ENCODE results near the gene SH2D3C.
"Not testable (repeated sequence)": the region's sequence is repeated elsewhere in the genome, so short reads cannot be mapped to it uniquely, and the experiment has no call there.

Gene SH2D3C

GRCh38 chr9:127765418-127765817, 13.0 kb downstream of the SH2D3C start:
- no peak for DNase-seq

DNA sequence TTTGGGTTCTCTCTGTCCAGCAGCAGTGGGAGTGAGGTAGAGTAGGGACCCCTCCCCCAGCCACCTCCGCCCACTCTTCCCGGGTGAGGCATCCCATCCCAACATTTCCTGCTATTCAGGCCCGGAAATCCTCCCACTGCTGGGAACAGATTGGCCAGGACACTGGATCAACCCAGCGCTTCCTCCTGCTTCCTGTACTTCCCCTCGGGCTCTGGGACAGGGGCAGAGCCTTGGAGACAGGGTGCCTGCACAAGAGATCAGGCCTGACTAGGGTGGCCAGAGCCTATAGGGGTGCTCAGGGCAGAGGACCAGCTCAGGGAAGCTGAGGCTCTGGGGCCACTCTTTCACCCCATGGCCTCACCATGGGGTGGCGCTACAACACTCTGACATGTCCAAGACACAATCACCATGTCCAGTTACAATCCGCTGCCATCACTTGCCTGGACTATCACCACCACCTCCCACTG, 14.5 kb downstream of the SH2D3C start:
- DNase-seq: no peak

DNA sequence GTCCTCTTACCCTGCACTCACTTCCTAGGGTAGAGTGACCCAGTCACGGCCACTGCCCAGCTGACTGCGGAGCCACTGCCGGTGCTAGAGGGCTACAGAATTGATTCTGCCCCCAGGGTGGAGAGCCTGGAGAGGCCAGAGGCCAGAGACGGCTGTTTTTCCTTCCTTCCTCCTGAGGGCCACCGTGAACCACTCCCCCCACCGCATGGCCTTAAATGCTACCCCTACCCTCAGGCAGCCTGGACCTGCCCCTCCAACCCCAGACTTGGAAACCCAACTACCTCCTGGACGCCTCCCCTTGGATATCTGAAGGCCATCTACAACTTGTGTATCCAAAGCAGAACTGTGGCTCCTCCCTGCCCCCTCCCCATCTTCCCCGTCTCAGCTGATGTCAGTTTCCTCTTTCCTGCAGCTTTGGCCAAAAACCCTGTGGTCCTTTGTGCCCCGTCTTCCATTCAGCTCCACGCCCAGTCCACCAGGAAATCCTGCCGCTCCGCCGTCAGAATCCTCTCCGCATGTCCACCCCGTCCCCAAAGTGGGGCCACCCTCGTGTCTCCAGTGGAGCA, 16.3 kb downstream of the SH2D3C start:
- DNase-seq: no peak

DNA sequence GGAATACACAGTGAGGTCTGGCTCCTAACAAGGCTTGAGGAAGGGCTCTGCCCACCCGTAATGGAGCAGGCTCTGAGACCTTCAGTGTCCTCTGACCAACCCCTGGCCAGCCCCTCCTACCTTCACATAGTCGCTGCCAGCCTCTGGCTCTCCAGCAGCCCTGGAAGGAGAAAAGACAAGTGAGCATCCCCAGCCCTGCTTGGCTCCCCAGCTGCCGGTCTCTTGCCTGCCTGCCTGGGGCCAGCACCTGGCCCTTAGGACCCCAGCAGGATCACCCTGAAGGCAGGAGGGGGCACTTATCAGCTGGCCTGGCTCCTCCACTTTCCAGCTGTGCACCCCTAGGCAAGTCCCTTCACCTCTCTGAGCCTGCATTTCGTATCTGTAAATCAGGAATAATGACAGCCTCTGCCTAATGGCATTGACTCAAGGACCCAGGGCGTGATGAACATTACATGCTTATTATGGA, 16.9 kb downstream of the SH2D3C start:
- DNase-seq: no peak

DNA sequence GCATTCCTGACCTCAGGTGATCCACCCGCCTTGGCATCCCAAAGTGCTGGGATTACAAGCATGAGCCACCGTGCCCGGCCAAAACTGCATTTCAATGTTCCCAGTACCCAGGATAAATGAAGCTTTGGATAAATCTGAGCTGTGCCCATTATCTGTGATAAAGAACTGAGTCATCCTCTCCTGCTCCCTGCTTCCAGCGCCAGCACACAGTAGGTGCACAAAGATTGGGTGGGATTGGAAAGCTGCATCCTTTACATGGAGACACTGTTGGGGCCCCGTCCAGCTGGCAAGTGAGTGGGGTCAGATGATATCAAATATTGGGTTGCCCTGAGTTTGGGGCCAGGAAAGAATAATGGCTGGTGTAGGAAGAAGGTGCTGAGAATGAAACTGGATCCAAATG, 17.4 kb downstream of the SH2D3C start:
- DNase-seq: no peak

DNA sequence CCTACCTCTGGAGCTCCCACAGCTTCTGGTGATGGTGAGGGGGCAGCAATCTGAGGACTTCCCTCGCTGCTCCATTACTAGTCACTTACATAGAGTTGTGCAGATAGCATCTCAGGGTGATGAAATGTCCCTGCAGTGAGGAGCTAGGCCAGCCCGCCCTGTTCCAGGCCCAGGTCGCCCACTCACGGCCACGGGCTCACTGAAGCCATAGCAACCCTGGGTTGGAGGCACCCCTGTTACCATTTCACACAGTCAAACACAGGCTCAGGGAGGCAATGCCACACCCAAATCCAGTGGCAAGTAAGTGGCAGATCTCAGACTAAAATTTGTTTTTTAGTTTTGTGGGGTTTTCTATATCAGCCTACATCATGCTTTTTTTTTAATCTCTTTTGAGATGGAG, 19.6 kb downstream of the SH2D3C start:
- no peak for DNase-seq

- DNase-seq: not testable (repeated sequence)
Measured at GRCh38 chr9:127756776-127757175, 21.7 kb downstream of the SH2D3C start.

GRCh38 chr9:127756233-127756632, 22.2 kb downstream of the SH2D3C start:
- no peak for DNase-seq

DNA sequence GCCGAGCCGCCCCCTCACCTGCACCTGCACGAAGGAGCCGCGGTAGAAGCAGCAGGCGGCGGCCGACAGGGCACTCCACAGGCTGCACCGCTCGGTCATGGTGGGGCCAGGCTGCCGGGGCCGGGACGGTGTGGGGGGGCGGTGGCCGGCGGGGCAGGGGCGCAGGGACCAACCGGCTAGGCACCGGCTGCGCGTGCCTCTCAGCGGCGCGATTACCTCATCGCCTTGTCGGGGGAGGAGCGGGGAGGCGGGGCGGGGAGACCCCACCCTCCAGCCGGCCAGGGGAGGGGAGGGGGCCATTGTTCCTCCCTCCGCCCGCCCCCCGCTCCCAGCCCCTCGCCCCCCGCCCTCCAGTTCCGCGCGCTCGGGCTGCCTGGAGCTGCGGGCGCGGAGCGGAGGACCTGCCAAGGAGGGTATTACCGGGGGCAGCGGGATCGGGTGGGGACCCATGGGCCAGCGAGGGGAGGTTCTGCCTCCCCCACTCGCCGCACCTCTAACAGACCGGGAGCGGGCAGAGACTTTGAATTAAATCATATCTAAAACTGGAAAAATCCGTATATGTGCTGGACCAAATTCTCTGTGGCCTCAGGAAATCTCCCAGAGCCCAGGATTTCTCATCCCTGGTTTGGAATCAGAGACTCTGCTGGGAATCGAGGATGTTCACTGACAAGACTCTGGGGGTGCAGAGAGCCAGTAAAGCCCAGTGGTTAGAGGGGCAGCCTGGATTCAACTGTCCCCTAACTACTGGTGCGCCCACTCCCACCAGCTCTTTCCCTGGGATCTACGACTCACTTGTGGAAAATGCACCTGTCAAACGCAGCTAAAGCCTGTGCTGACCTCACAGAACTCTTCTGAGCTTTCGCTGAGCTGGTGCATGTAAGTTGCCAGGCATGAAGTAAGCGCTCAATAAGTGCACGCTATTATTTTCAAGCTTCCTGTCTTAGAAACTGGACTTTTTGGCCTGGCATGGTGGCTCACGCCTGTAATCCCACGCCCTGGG, 23.1 kb downstream of the SH2D3C start:
- no peak for DNase-seq

- DNase-seq: no peak
Measured at GRCh38 chr9:127754099-127755060, 24.1 kb downstream of the SH2D3C start.

- DNase-seq: no peak
Measured at GRCh38 chr9:127753622-127754021, 24.8 kb downstream of the SH2D3C start.

GRCh38 chr9:127753148-127753547, 25.3 kb downstream of the SH2D3C start:
- DNase-seq: no peak

DNA sequence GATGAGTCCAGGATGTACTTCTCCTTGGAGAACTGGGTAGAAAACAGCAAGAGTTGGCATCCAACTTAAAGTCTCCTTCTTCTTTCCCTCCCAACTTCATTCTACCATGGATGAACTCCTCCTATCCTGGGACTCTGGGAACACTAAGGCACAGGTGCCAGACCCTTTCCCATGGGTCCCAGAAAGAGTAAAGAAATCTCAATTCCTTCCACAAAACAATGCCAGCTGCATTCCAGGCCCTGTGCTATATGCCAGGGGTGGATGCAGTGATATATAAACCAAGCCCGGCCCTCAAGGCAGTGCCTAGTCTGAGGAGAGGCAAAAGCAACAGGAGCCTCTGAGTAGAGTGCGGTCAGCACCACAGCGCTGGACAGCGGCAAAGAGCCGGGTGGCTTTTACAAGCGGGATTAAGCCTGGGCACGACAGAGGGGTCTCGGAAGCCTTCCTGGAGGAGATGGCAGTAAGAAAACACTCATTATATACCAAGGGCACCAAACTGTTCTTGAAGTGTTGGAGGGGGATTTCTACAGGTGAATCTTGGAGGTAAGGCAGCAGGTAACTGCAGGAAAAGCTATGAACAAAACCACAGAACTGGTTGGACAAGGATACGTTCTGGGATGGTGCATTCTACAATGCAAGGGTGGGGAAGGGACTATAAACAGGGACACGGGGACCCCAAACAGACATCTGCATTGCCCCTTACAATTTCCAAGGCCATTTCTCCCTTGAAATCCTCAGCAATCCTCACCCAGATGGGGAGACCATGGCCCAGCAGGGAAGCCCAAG, 27.0 kb downstream of the SH2D3C start:
- DNase-seq: no peak

GRCh38 chr9:127749090-127749787, 29.2 kb downstream of the SH2D3C start:
- no peak for DNase-seq

GRCh38 chr9:127746959-127747569, 31.4 kb downstream of the SH2D3C start:
- DNase-seq: no peak

DNA sequence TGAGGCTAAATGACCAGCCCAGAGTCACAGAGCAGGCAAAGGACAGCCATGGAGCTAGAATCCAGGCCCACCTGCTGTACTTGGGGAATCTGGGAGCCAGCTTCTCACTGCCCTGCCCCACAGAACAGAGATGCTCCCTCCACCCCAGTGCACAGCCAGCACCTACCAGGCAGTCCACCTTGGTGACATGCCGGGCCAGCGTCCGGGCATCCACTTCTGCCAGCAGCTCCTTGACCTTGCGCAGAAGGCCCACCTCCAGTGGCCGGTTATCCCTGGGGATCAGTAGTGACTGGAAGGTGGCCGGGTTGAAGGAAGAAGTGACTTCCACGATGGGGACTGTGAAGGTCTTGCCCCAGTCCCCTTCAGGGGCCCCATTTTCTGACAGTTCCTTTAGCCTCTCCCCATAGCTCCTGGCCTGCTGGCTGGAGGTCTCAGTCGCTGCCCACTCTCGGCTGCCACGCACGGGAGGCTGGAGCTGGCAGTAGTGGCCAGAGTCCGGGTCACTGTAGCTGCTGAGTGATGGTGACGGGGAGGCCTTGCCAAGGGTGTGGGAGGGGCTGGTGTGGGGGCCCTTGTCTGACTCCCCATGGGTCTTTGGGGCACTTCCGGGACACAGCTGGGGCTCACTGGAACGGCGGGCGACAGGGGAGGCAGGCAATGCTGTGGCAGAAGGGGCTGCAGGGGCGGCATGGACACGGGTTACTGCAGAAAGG, 33.9 kb downstream of the SH2D3C start:
- no peak for DNase-seq

- no peak for DNase-seq
Measured at GRCh38 chr9:127742435-127743088, 35.9 kb downstream of the SH2D3C start.

DNA sequence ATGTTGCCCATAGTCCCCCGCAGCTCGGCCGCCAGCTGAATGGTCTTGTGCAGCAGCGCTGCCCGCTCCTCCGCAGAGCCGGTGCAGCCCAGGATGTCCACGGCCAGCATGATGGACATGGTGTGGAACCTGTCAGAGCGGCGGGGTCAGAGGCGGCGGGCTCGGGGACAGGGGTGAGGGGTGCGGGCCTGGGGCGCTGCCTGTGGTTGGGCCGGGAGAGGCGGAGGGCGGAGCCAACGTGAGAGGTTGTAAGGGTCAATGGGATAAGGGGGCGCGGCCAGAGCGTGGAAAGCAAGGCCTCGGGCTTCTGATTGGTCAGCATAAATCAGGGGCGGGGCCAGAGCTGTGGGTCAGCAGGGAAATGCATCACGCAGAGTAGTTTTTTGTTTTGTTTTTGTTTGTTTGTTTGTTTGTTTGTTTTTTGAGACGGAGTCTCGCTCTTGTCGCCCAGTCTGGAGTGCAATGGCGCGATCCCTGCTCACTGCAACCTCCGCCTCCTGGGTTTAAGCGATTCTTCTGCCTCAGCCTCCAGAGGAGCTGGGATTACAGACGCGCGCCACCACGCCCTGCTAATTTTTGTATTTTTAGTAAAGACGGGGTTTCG, 36.5 kb downstream of the SH2D3C start:
- no peak for DNase-seq

Data from cortex of kidney (tissue), 1 donor.